SK-N-SH treated with all-trans-retinoic acid at 6 μM for 48 hours (cell line): Measurements from ENCODE around the gene PHRF1.

Experiments
- ATAC-seq: fragments of 200-7000 bp; cut with Tn5 transposase; 3 replicates; pipeline ENCODE4 v1.9.1; 2020; ENCODE audit warnings: mild to moderate bottlenecking, moderate library complexity
- ARNTL ChIP-seq: fragments of 450-650 bp; formaldehyde crosslinking; IDR thresholded peaks from 2 replicates; pipeline ENCODE4 v1.5.0; 2020; ENCODE audit warnings: low read depth, mild to moderate bottlenecking, moderate library complexity, borderline replicate concordance
- BACH2 ChIP-seq: fragments of 250-450 bp; sonication (Bioruptor Pico); IDR thresholded peaks from 2 replicates; pipeline ENCODE4 v1.9.0; 2021; ENCODE audit warnings: mild to moderate bottlenecking, borderline replicate concordance
- CREB5 ChIP-seq: fragments of 250-450 bp; sonication (Bioruptor Pico); IDR thresholded peaks from 2 replicates; pipeline ENCODE4 v1.5.1; 2020; ENCODE audit warnings: low read depth, mild to moderate bottlenecking, moderate library complexity
- CSDC2 ChIP-seq: fragments of 250-450 bp; sonication (Bioruptor Pico); IDR thresholded peaks from 2 replicates; pipeline ENCODE4 v1.5.0; 2020; ENCODE audit warnings: mild to moderate bottlenecking, moderate library complexity
- CSRNP3 ChIP-seq: fragments of 250-450 bp; sonication (Bioruptor Pico); IDR thresholded peaks from 2 replicates; pipeline ENCODE4 v1.5.1; 2021; ENCODE audit warnings: mild to moderate bottlenecking, moderate library complexity
- ESRRG ChIP-seq: fragments of 250-450 bp; sonication (Bioruptor Pico); IDR thresholded peaks from 2 replicates; pipeline ENCODE4 v1.6.1; 2021; ENCODE audit warnings: mild to moderate bottlenecking
- GLIS3 ChIP-seq: fragments of 250-450 bp; sonication (Bioruptor Pico); IDR thresholded peaks from 2 replicates; pipeline ENCODE4 v1.5.0; 2020; ENCODE audit warnings: mild to moderate bottlenecking, moderate library complexity
- ISL1 ChIP-seq: fragments of 250-450 bp; sonication (Bioruptor Pico); IDR thresholded peaks from 2 replicates; pipeline ENCODE4 v2.1.2; 2022; ENCODE audit warnings: mild to moderate bottlenecking, moderate library complexity
- OSR1 ChIP-seq: fragments of 250-450 bp; sonication (Bioruptor Pico); IDR thresholded peaks from 2 replicates; pipeline ENCODE4 v1.8.0; 2022; ENCODE audit warnings: moderate library complexity, mild to moderate bottlenecking, inconsistent platforms
- PATZ1 ChIP-seq: fragments of 250-450 bp; sonication (Bioruptor Pico); IDR thresholded peaks from 2 replicates; pipeline ENCODE4 v1.8.0; 2020; ENCODE audit warnings: mild to moderate bottlenecking, moderate library complexity, borderline replicate concordance
- POU6F1 ChIP-seq: fragments of 250-450 bp; sonication (Bioruptor Pico); IDR thresholded peaks from 2 replicates; pipeline ENCODE4 v1.8.0; 2021; ENCODE audit warnings: low read depth, mild to moderate bottlenecking, moderate library complexity, borderline replicate concordance
- PPARA ChIP-seq: fragments of 250-450 bp; sonication (Bioruptor Pico); IDR thresholded peaks from 2 replicates; pipeline ENCODE4 v1.5.0; 2020; ENCODE audit warnings: mild to moderate bottlenecking, borderline replicate concordance
- SNAI2 ChIP-seq: fragments of 250-450 bp; sonication (Bioruptor Pico); IDR thresholded peaks from 2 replicates; pipeline ENCODE4 v1.5.0; 2020; ENCODE audit warnings: mild to moderate bottlenecking, moderate library complexity
- TCF4 ChIP-seq: fragments of 250-450 bp; sonication (Bioruptor Pico); IDR thresholded peaks from 2 replicates; pipeline ENCODE4 v1.8.0; 2021; ENCODE audit warnings: mild to moderate bottlenecking, moderate library complexity, borderline replicate concordance
- TOX ChIP-seq: fragments of 250-450 bp; sonication (Bioruptor Pico); IDR thresholded peaks from 2 replicates; pipeline ENCODE4 v1.8.0; 2021; ENCODE audit warnings: mild to moderate bottlenecking, moderate library complexity, borderline replicate concordance
- TSHZ2 ChIP-seq: fragments of 250-450 bp; sonication (Bioruptor Pico); IDR thresholded peaks from 2 replicates; pipeline ENCODE4 v1.5.0; 2020; ENCODE audit warnings: mild to moderate bottlenecking, moderate library complexity
- ZC3H10 ChIP-seq: fragments of 250-450 bp; sonication (Bioruptor Pico); IDR thresholded peaks from 2 replicates; pipeline ENCODE4 v1.5.1; 2021; ENCODE audit warnings: mild to moderate bottlenecking, moderate library complexity
- ZFP3 ChIP-seq: fragments of 250-450 bp; sonication (Bioruptor Pico); IDR thresholded peaks from 2 replicates; pipeline ENCODE4 v1.5.0; 2020; ENCODE audit warnings: mild to moderate bottlenecking, moderate library complexity
- ZFP30 ChIP-seq: fragments of 450-650 bp; formaldehyde crosslinking; IDR thresholded peaks from 2 replicates; pipeline ENCODE4 v1.5.0; 2022; ENCODE audit warnings: mild to moderate bottlenecking, moderate library complexity
- ZNF565 ChIP-seq: fragments of 450-650 bp; formaldehyde crosslinking; conservative IDR thresholded peaks from 2 replicates; pipeline ENCODE4 v1.5.0; 2020; ENCODE audit warnings: low read depth, mild to moderate bottlenecking, moderate library complexity
- ZNF70 ChIP-seq: fragments of 450-650 bp; formaldehyde crosslinking; IDR thresholded peaks from 2 replicates; pipeline ENCODE4 v1.5.0; 2020; ENCODE audit warnings: mild to moderate bottlenecking, moderate library complexity
- ZNF8 ChIP-seq: fragments of 450-650 bp; formaldehyde crosslinking; IDR thresholded peaks from 2 replicates; pipeline ENCODE4 v1.5.0; 2020; ENCODE audit warnings: mild to moderate bottlenecking, moderate library complexity

Gene PHRF1

GRCh38 chr11:540583-541432 is 35.5 kb upstream of the PHRF1 start (continued):
- TF ChIP-seq CSRNP3 (CRISPR knock-in tag), result no peak
- TF ChIP-seq ARNTL, result no peak
- no peak for TF ChIP-seq ESRRG (CRISPR knock-in tag)
- TF ChIP-seq CREB5 (CRISPR knock-in tag), result no peak
- no peak for TF ChIP-seq OSR1 (CRISPR knock-in tag)
- no peak for TF ChIP-seq CSDC2 (CRISPR knock-in tag)
- TF ChIP-seq ZC3H10, result no peak
- no peak for TF ChIP-seq TOX (CRISPR knock-in tag)

GRCh38 chr11:541433-541885 is 34.8 kb upstream of the PHRF1 start:
- no peak for TF ChIP-seq OSR1 (CRISPR knock-in tag)
- TF ChIP-seq SNAI2 (CRISPR knock-in tag), result no peak
- TF ChIP-seq CSRNP3 (CRISPR knock-in tag), result no peak
- TF ChIP-seq BACH2 (CRISPR knock-in tag), result no peak
- TF ChIP-seq ZNF70 (CRISPR knock-in tag), result no peak
- TF ChIP-seq POU6F1 (CRISPR knock-in tag), result no peak
- no peak for TF ChIP-seq CSDC2 (CRISPR knock-in tag)
- TF ChIP-seq GLIS3 (CRISPR knock-in tag), result no peak
- no peak for TF ChIP-seq CREB5 (CRISPR knock-in tag)
- TF ChIP-seq ZFP30, result no peak
- TF ChIP-seq TOX (CRISPR knock-in tag), result no peak
- no peak for TF ChIP-seq PPARA (CRISPR knock-in tag)
- TF ChIP-seq TSHZ2 (CRISPR knock-in tag), result no peak
- no peak for TF ChIP-seq ZC3H10
- no peak for TF ChIP-seq ZNF565 (CRISPR knock-in tag)
- no peak for TF ChIP-seq TCF4 (CRISPR knock-in tag)
- no peak for TF ChIP-seq ISL1 (CRISPR knock-in tag)
- TF ChIP-seq ZNF8, result no peak
- no peak for TF ChIP-seq ZFP3
- no peak for TF ChIP-seq PATZ1 (CRISPR knock-in tag)
- ATAC-seq, result no peak
